WERI-Rb-1 (cell line): ENCODE results near the gene RGP1.

Experiments used
- DNase-seq: peaks from one replicate; pipeline ENCODE4 v3.0.0-alpha.2; 2020
- H3K27ac ChIP-seq: fragments of 250-450 bp; sonication (Bioruptor Pico); 2 replicates; pipeline ENCODE4 v1.5.1; 2020; ENCODE audit warnings: mild to moderate bottlenecking, moderate library complexity
- H3K27me3 ChIP-seq: fragments of 250-450 bp; sonication (Bioruptor Pico); 2 replicates; pipeline ENCODE4 v1.5.1; 2021; ENCODE audit warnings: mild to moderate bottlenecking, low read depth, moderate library complexity; ENCODE audit not compliant: insufficient read depth, severe bottlenecking
- H3K36me3 ChIP-seq: fragments of 250-450 bp; sonication (Bioruptor Pico); 2 replicates; pipeline ENCODE4 v1.5.1; 2020; ENCODE audit warnings: mild to moderate bottlenecking, moderate library complexity
- H3K4me3 ChIP-seq: 2 replicates; pipeline ENCODE4 v1.5.1; 2011; ENCODE audit warnings: low read depth, mild to moderate bottlenecking, control low read depth, low read length
- H3K9me3 ChIP-seq: fragments of 250-450 bp; sonication (Bioruptor Pico); 2 replicates; pipeline ENCODE4 v1.5.1; 2021; ENCODE audit warnings: mild to moderate bottlenecking, moderate library complexity; ENCODE audit not compliant: severe bottlenecking
- TF ChIP-seq, protein P1 (sequence below): IDR thresholded peaks from 2 replicates; pipeline ENCODE4 v1.5.1; 2011; ENCODE audit warnings: low read depth, mild to moderate bottlenecking, control low read depth, inconsistent platforms, low read length

Gene RGP1

DNA sequence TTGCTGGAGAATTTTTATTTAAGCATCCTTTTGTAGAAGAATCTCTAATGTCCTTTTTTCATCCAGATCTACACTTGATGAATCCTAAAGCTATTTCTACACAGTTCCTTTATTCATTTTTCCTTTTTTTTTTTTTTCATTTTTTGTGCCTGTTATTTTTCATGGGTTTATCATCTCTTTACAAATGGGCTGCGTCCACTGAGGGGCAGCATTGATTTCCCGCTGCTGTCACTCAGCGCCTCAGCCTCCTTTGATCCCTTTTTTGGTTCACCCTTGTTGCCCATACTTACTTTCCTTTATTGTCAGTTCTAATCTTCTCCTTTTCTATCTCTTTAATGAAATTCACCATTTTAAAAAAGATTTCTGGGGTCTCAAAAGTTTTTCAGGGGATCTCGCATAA lies 10.7 kb downstream of the RGP1 start:
- Histone ChIP-seq H3K27ac (no peak overlapping the region), H3K36me3 (peaks cover 8% of the 10 kb centered on the region), H3K4me3 (no peak overlapping the region), H3K27me3 (no peaks in the 10 kb centered on the region), H3K9me3 (no peaks in the 10 kb centered on the region)
- DNase-seq = no peak
- TF ChIP-seq, protein P1, sequence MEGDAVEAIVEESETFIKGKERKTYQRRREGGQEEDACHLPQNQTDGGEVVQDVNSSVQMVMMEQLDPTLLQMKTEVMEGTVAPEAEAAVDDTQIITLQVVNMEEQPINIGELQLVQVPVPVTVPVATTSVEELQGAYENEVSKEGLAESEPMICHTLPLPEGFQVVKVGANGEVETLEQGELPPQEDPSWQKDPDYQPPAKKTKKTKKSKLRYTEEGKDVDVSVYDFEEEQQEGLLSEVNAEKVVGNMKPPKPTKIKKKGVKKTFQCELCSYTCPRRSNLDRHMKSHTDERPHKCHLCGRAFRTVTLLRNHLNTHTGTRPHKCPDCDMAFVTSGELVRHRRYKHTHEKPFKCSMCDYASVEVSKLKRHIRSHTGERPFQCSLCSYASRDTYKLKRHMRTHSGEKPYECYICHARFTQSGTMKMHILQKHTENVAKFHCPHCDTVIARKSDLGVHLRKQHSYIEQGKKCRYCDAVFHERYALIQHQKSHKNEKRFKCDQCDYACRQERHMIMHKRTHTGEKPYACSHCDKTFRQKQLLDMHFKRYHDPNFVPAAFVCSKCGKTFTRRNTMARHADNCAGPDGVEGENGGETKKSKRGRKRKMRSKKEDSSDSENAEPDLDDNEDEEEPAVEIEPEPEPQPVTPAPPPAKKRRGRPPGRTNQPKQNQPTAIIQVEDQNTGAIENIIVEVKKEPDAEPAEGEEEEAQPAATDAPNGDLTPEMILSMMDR = no peak

- no peak overlapping the region for H3K27ac ChIP-seq
- TF ChIP-seq, protein P1 = no peak
- DNase-seq = no peak
Observed at GRCh38 chr9:35760651-35761050, 11.6 kb downstream of the RGP1 start.

GRCh38 chr9:35763181-35763580 lies 14.1 kb downstream of the RGP1 start:
- TF ChIP-seq, protein P1 = no peak
- H3K27me3 ChIP-seq = no peaks in the 10 kb centered on the region
- no peak for DNase-seq

More at GRCh38 chr9:35760651-35761050, 11.6 kb downstream of the RGP1 start:
- no peaks in the 10 kb centered on the region for H3K27me3 ChIP-seq
- H3K9me3 ChIP-seq = no peaks in the 10 kb centered on the region
- H3K4me3 ChIP-seq = no peak overlapping the region
- peaks cover 8% of the 10 kb centered on the region for H3K36me3 ChIP-seq

DNA sequence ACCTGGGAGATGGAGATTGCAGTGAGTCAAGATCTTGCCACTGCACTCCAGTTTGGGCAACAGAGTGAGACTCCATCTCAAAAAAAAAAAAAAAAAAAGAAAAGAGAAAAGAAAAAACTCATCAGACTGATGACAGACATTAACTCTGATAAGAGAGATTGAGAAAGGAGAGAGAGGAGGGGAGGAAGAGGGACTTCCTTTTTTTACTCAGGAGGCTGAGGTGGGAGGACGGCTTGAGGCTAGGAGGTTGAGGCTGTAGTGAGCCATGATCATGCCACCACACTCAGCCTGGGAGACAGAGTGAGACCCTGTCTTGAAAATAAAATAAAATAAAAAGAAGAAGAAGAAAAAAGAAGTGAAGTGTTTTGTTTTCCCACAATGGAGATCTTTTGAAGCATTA lies 14.7 kb downstream of the RGP1 start:
- DNase-seq = no peak
- TF ChIP-seq, protein P1 = no peak
- Histone ChIP-seq H3K36me3 (peaks cover 5% of the 10 kb centered on the region), H3K4me3 (no peak overlapping the region), H3K27ac (no peak overlapping the region), H3K9me3 (no peaks in the 10 kb centered on the region), H3K27me3 (no peaks in the 10 kb centered on the region)

More at GRCh38 chr9:35763181-35763580, 14.1 kb downstream of the RGP1 start:
- Histone ChIP-seq H3K4me3 (no peak overlapping the region), H3K9me3 (no peaks in the 10 kb centered on the region), H3K27ac (no peak overlapping the region), H3K36me3 (peaks cover 5% of the 10 kb centered on the region)

- DNase-seq = no peak
- H3K27ac ChIP-seq = no peak overlapping the region
- TF ChIP-seq, protein P1 = no peak
- no peaks in the 10 kb centered on the region for H3K9me3 ChIP-seq
- no peaks in the 10 kb centered on the region; the same call in 1 of the 2 replicates for H3K36me3 ChIP-seq
- H3K27me3 ChIP-seq = no peaks in the 10 kb centered on the region
- no peak overlapping the region for H3K4me3 ChIP-seq
Observed at GRCh38 chr9:35766997-35767396, 17.9 kb downstream of the RGP1 start.

DNA sequence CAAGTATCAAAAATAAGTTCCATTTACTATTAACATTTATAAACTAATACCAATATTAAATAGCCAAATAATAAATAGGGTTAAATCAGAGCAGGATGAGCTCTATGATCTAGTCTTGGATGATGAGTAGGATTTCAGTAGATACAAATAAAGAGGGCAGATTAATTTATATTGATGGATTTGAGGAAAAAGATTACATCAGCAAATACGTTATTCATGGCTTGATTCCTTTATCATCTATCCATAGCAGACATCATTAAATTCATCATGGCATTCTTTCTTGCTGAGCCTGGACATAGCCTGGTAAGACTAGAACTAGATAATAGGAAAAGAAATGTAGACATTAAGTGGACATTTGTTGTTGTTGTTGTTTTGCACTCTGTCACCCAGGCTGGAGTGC lies 18.4 kb downstream of the RGP1 start:
- no peak overlapping the region for H3K27ac ChIP-seq
- no peak overlapping the region for H3K4me3 ChIP-seq
- no peaks in the 10 kb centered on the region; the same call in 1 of the 2 replicates for H3K36me3 ChIP-seq
- H3K9me3 ChIP-seq = no peaks in the 10 kb centered on the region
- no peak for DNase-seq
- no peaks in the 10 kb centered on the region for H3K27me3 ChIP-seq
- TF ChIP-seq, protein P1 = no peak
